Fibroblast of pulmonary artery (primary cell): ENCODE data around the gene SLC26A11.

ENCODE experiments used
- DNase-seq: peaks from one replicate; pipeline ENCODE4 v3.0.0-alpha.2; 2010; ENCODE audit warnings: low read depth
- H3K4me3 ChIP-seq: replicated peaks from 2 replicates; pipeline ENCODE4 v1.5.1; 2011; ENCODE audit warnings: low read depth, mild to moderate bottlenecking, control low read depth, low read length, moderate library complexity
- CTCF ChIP-seq: IDR thresholded peaks from 2 replicates; pipeline ENCODE4 v1.5.1; 2011; ENCODE audit warnings: mild to moderate bottlenecking, control low read depth, low read length, inconsistent platforms; ENCODE audit errors: missing control alignments

Gene SLC26A11

GRCh38 chr17:80203471-80203963, 16.7 kb upstream of the SLC26A11 start:
- no peak overlapping the region for H3K4me3 ChIP-seq
- no peak for TF ChIP-seq CTCF
- DNase-seq: no peak

- no peak for TF ChIP-seq CTCF
- no peak overlapping the region for H3K4me3 ChIP-seq
- DNase-seq: no peak
Measured at GRCh38 chr17:80204626-80205468, 15.4 kb upstream of the SLC26A11 start.

- no peak for DNase-seq
- TF ChIP-seq CTCF: no peak
- H3K4me3 ChIP-seq: no peak overlapping the region
Measured at GRCh38 chr17:80205811-80206210, 14.4 kb upstream of the SLC26A11 start.

- H3K4me3 ChIP-seq: no peak overlapping the region
- DNase-seq: no peak
- TF ChIP-seq CTCF: no peak
Measured at GRCh38 chr17:80208050-80208449, 12.2 kb upstream of the SLC26A11 start.

GRCh38 chr17:80209765-80210164, 10.5 kb upstream of the SLC26A11 start:
- H3K4me3 ChIP-seq: no peak overlapping the region
- DNase-seq: no peak
- TF ChIP-seq CTCF: no peak

- H3K4me3 ChIP-seq: no peak overlapping the region
- TF ChIP-seq CTCF: no peak
- no peak for DNase-seq
Measured at GRCh38 chr17:80210348-80211108, 9.7 kb upstream of the SLC26A11 start.
